HCT116 (cell line): ENCODE results near the gene SLFN12. TPM values are rescaled to one million over a fixed set of nuclear protein-coding genes. Genes with fewer than 3 reads are reported as not detected.
"Not testable (repeated sequence)": the region's sequence is repeated elsewhere in the genome, so short reads cannot be mapped to it uniquely, and the experiment has no call there.

ENCODE experiments used
- ATAC-seq: fragments of 200-7000 bp; cut with Tn5 transposase; 2 replicates; pipeline ENCODE4 v1.9.1; 2020; ENCODE audit warnings: mild to moderate bottlenecking, moderate library complexity
- BruUV-seq: library from RNA; stranded (reverse); fragments of 400-500 nt; replicated peaks from 2 replicates; lab custom pipeline; 2021; lab: Mats Ljungman, UMichigan
- CTCF ChIA-PET: fragments of 300-600 bp; sonication (Branson Sonifier 250); formaldehyde crosslinking; loops from one replicate; lab custom pipeline; 2021; ENCODE audit warnings: antibody characterized with exemption; lab: Charles Lee
- POLR2A ChIA-PET: fragments of 300-600, 350-600 bp; sonication (Branson Sonifier 250); formaldehyde crosslinking; loops from one replicate; lab custom pipeline; 2021; ENCODE audit warnings: antibody characterized with exemption; lab: Charles Lee
- RAD21 ChIA-PET, 2 experiments: fragments of 300-600 bp; sonication (Branson Sonifier 250); formaldehyde crosslinking; loops; one replicate each; lab custom pipeline; 2023; ENCODE audit warnings: low total read pairs in 2 of 2; ENCODE audit not compliant: uncharacterized antibody in 2 of 2, unreplicated experiment in 2 of 2, low non-redundant PET in 1 of 2; lab: Charles Lee
- DNase-seq: peaks from one replicate; pipeline ENCODE4 v3.0.0-alpha.2; 2010; ENCODE audit warnings: low read depth, low spot score
- H2AFZ ChIP-seq: fragments of 200-600 bp; shearing (Covaris generic), sonication (generic); 2 replicates; pipeline ENCODE4 v1.6.1; 2017; ENCODE audit warnings: low read depth, mixed run types, mixed read lengths, antibody characterized with exemption, low read length; ENCODE audit not compliant: poor library complexity, severe bottlenecking
- H3K27ac ChIP-seq: 2 replicates; pipeline ENCODE4 v1.5.1; 2012; ENCODE audit warnings: low read depth, low read length
- H3K27me3 ChIP-seq: fragments of 200-600 bp; sonication (generic); 2 replicates; pipeline ENCODE4 v1.6.1; 2016; ENCODE audit warnings: mixed run types, low read length, mixed read lengths; ENCODE audit not compliant: insufficient read depth
- H3K36me3 ChIP-seq, 2 experiments: fragments of 200-500 bp in 1 of 2; fragments of 200-600 bp in 1 of 2; sonication (Bioruptor generic) in 1 of 2; sonication (generic) in 1 of 2; 2 replicates each; pipeline versions ENCODE4 v1.5.1 to v1.6.1; 2014 to 2016; ENCODE audit warnings: low read length in 2 of 2, inconsistent platforms in 1 of 2, mixed read lengths in 1 of 2, mixed run types in 1 of 2; ENCODE audit not compliant: insufficient read depth in 2 of 2, control insufficient read depth in 1 of 2
- H3K4me1 ChIP-seq, 2 experiments: fragments of 200-600 bp in 1 of 2; sonication (generic) in 1 of 2; 2 replicates each; pipeline versions ENCODE4 v1.5.1 to v1.6.1; 2012 to 2017; ENCODE audit warnings: low read length in 2 of 2, inconsistent platforms in 1 of 2, mild to moderate bottlenecking in 1 of 2, mixed read lengths in 1 of 2, mixed run types in 1 of 2, moderate library complexity in 1 of 2; ENCODE audit not compliant: insufficient read depth in 2 of 2, control insufficient read depth in 1 of 2
- H3K4me2 ChIP-seq: fragments of 200-600 bp; sonication (generic); 2 replicates; pipeline ENCODE4 v1.6.1; 2017; ENCODE audit warnings: mixed run types, low read length, mixed read lengths
- H3K4me3 ChIP-seq, 2 experiments: fragments of 200-600 bp in 1 of 2; sonication (generic) in 1 of 2; replicated peaks in 1 of 2; 2 replicates each; pipeline ENCODE4 v1.5.1; 2011 to 2016; ENCODE audit warnings: low read length in 2 of 2, control low read depth in 1 of 2, low read depth in 1 of 2, mild to moderate bottlenecking in 1 of 2, mixed read lengths in 1 of 2, mixed run types in 1 of 2
- H3K79me2 ChIP-seq: fragments of 200-600 bp; sonication (generic); 2 replicates; pipeline ENCODE4 v1.6.1; 2017; ENCODE audit warnings: mild to moderate bottlenecking, mixed run types, low read length, moderate library complexity, mixed read lengths; ENCODE audit not compliant: insufficient read depth
- H3K9ac ChIP-seq: fragments of 200-600 bp; sonication (generic); 2 replicates; pipeline ENCODE4 v1.6.1; 2016; ENCODE audit warnings: low read length, mixed read lengths
- H3K9me2 ChIP-seq: fragments of 200-600 bp; sonication (generic), shearing (Covaris generic); 2 replicates; pipeline ENCODE4 v1.6.1; 2017; ENCODE audit warnings: mixed run types, mild to moderate bottlenecking, moderate library complexity; ENCODE audit not compliant: insufficient read depth
- H3K9me3 ChIP-seq, 2 experiments: fragments of 200-500 bp in 1 of 2; fragments of 200-600 bp in 1 of 2; sonication (Bioruptor generic) in 1 of 2; sonication (generic) in 1 of 2; 2 replicates each; pipeline ENCODE4 v1.6.1; 2014 to 2017; ENCODE audit warnings: low read length in 2 of 2, mixed read lengths in 2 of 2, inconsistent platforms in 1 of 2, low read depth in 1 of 2, mild to moderate bottlenecking in 1 of 2, mixed run types in 1 of 2, moderate library complexity in 1 of 2; ENCODE audit not compliant: control insufficient read depth in 1 of 2, insufficient read depth in 1 of 2
- H4K20me1 ChIP-seq: fragments of 200-600 bp; sonication (generic), shearing (Covaris generic); 2 replicates; pipeline ENCODE4 v1.6.1; 2017; ENCODE audit warnings: mixed run types, mild to moderate bottlenecking, moderate library complexity; ENCODE audit not compliant: insufficient read depth
- CBX3 ChIP-seq: IDR thresholded peaks from 2 replicates; pipeline ENCODE4 v1.6.1; 2012; ENCODE audit warnings: low read depth
- EGR1 ChIP-seq: IDR thresholded peaks from 2 replicates; pipeline ENCODE4 v1.6.1; 2012; ENCODE audit warnings: low read depth
- MAX ChIP-seq: IDR thresholded peaks from 2 replicates; pipeline ENCODE4 v1.6.1; 2012
- intact Hi-C: fragments of 100-400 bp; cut with micrococcal nuclease; formaldehyde crosslinking; loops from 2 replicates; pipeline ENCODE4 v1.10.0; 2022
- total RNA-seq: library from RNA; stranded (reverse); gene quantifications from one replicate; pipeline ENCODE4 v1.2.1, GENCODE V29; 2021; ENCODE audit not compliant: unreplicated experiment

SLFN12 gene
- total RNA-seq, 1 experiment from 2014 or later: not detected

DNA sequence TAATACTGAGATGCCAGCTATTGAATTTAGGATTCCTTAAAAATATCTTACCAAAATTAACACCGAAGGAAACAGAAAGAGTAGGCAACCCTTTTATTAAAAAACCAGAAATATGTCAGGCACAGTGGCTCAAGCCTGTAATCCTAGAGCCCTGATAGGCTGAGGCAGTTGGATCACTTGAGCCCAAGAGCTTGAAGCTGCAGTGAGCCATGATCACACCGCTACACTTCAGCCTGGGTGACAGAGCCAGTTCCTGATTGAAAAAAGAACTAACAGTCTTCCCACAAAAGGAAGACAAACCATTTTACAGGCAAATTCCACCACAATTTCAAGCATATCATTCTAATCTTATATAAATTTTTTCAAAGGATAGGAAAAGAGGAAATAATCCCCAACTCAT, 15.6 kb downstream of the SLFN12 start (continued):
- TF ChIP-seq EGR1: no peak
- TF ChIP-seq CBX3: no peak

DNA sequence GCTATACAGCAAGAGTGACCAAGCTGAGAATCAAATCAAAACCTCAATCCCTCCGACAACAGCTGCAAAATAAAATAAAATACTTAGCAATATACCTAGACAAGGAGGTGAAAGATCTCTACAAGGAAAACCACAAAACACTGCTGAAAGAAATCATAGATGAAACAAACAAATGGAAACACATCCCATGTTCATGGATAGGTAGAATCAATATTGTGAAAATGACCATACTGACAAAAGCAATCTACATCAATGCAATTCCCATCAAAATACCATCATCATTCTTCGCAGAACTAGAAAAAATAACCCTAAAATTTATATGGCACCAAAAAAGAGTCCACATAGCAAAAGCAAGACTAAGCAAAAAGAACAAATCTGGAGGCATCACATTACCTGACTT, 17.6 kb downstream of the SLFN12 start:
- RAD21 ChIA-PET, H3K4me2 ChIP-seq, BruUV-seq, POLR2A ChIA-PET, H3K79me2 ChIP-seq, H3K9ac ChIP-seq, H3K36me3 ChIP-seq, DNase-seq, H3K4me1 ChIP-seq, H3K9me3 ChIP-seq, H4K20me1 ChIP-seq, H3K4me3 ChIP-seq, CTCF ChIA-PET, ATAC-seq, H2AFZ ChIP-seq, H3K27ac ChIP-seq, intact Hi-C loops, H3K9me2 ChIP-seq: not testable (repeated sequence)
- peaks cover 38% of the 10 kb centered on the region for H3K27me3 ChIP-seq

GRCh38 chr17:35414247-35414646, 18.1 kb downstream of the SLFN12 start:
- Histone ChIP-seq H3K36me3 (no peaks in the 10 kb centered on the region), H3K27ac (no peak overlapping the region), H3K4me2 (no peak overlapping the region), H3K9ac (no peak overlapping the region), H4K20me1 (no peaks in the 10 kb centered on the region), H3K79me2 (no peaks in the 10 kb centered on the region), H3K4me1 (no peaks in the 10 kb centered on the region), H3K9me3 (no peaks in the 10 kb centered on the region), H2AFZ (no peak overlapping the region), H3K9me2 (no peaks in the 10 kb centered on the region), H3K4me3 (no peak overlapping the region)
- BruUV-seq: no TSS peak
- DNase-seq: no peak
- intact Hi-C loops: no loop called here
- CTCF ChIA-PET: no interaction called here
- ATAC-seq: no peak
- TF ChIP-seq MAX: no peak
- TF ChIP-seq, all 23 proteins: peak for 0
- POLR2A ChIA-PET: no interaction called here
- H3K27me3 ChIP-seq: peaks cover 34% of the 10 kb centered on the region
- RAD21 ChIA-PET: no interaction called here
